K562 (cell line): ENCODE results near the gene LACTB. TPM values are rescaled to one million over a fixed set of nuclear protein-coding genes. Genes with fewer than 3 reads are reported as not detected.

Experiments used
- ARNT ChIP-seq, 2 experiments: fragments of 450-650 bp; IDR thresholded peaks; 2 replicates each; pipeline ENCODE4 v1.6.1; 2016; ENCODE audit warnings: mild to moderate bottlenecking in 1 of 2
- EP400 ChIP-seq: fragments of 450-650 bp; IDR thresholded peaks from 2 replicates; pipeline ENCODE4 v1.6.1; 2017; ENCODE audit warnings: antibody characterized with exemption, mild to moderate bottlenecking, moderate library complexity
- HDAC1 ChIP-seq, 2 experiments: fragments of 450-650 bp; IDR thresholded peaks; 2 replicates each; pipeline ENCODE4 v1.6.1; 2016 to 2017; ENCODE audit warnings: inconsistent platforms in 1 of 2, mild to moderate bottlenecking in 1 of 2, moderate library complexity in 1 of 2
- HNRNPK ChIP-seq: fragments of 200-400 bp; formaldehyde crosslinking; IDR thresholded peaks from one replicate; pipeline ENCODE4 v1.6.1; 2018; ENCODE audit warnings: mild to moderate bottlenecking, low read depth, low read length; ENCODE audit not compliant: poor library complexity, severe bottlenecking
- HNRNPUL1 ChIP-seq: fragments of 200-400 bp; formaldehyde crosslinking; IDR thresholded peaks from 2 replicates; pipeline ENCODE4 v1.6.1; 2017; ENCODE audit warnings: low read length
- KDM4B ChIP-seq, 2 experiments: fragments of 450-650 bp in 1 of 2; sonication (generic) in 1 of 2; IDR thresholded peaks; 2 replicates each; pipeline ENCODE4 v1.6.1; 2016 to 2017; ENCODE audit warnings: borderline replicate concordance in 2 of 2, antibody characterized with exemption in 1 of 2, low read depth in 1 of 2, mild to moderate bottlenecking in 1 of 2
- MAFF ChIP-seq: IDR thresholded peaks from 2 replicates; pipeline ENCODE4 v1.6.1; 2012; ENCODE audit warnings: low read length, improper control_type of control experiment
- MED1 ChIP-seq: sonication (generic); formaldehyde crosslinking; IDR thresholded peaks from 2 replicates; pipeline ENCODE4 v1.8.1; 2023; ENCODE audit warnings: missing genetic modification reagents, borderline replicate concordance
- MTA1 ChIP-seq: fragments of 450-650 bp; IDR thresholded peaks from 2 replicates; pipeline ENCODE4 v1.6.1; 2017; ENCODE audit warnings: borderline replicate concordance
- NKRF ChIP-seq: fragments of 450-650 bp; IDR thresholded peaks from 2 replicates; pipeline ENCODE4 v1.6.1; 2016; ENCODE audit warnings: borderline replicate concordance
- NR2F6 ChIP-seq: fragments of 450-650 bp; formaldehyde crosslinking; IDR thresholded peaks from 2 replicates; pipeline ENCODE4 v1.4.0; 2020; ENCODE audit warnings: mild to moderate bottlenecking
- PHF21A ChIP-seq: fragments of 450-650 bp; IDR thresholded peaks from 2 replicates; pipeline ENCODE4 v1.6.1; 2017; ENCODE audit warnings: low read depth, borderline replicate concordance
- SMARCA5 ChIP-seq: fragments of 450-650 bp; IDR thresholded peaks from 2 replicates; pipeline ENCODE4 v1.6.1; 2016
- ZBTB5 ChIP-seq: fragments of 450-650 bp; IDR thresholded peaks from 2 replicates; pipeline ENCODE4 v1.6.1; 2017; ENCODE audit warnings: antibody characterized with exemption
- ZBTB8A ChIP-seq: fragments of 450-650 bp; IDR thresholded peaks from 2 replicates; pipeline ENCODE4 v1.6.1; 2018; ENCODE audit warnings: mild to moderate bottlenecking, moderate library complexity; ENCODE audit not compliant: partially characterized antibody
- ZC3H4 ChIP-seq: sonication (generic); formaldehyde crosslinking; IDR thresholded peaks from 2 replicates; pipeline ENCODE4 v1.9.0; 2021; ENCODE audit warnings: missing genetic modification reagents, borderline replicate concordance
- ZNF830 ChIP-seq: fragments of 250-450 bp; sonication (Bioruptor Pico); IDR thresholded peaks from 2 replicates; pipeline ENCODE4 v1.5.0; 2021; ENCODE audit warnings: mild to moderate bottlenecking
- polyA plus RNA-seq, 8 experiments: library from polyadenylated mRNA; depleted of rRNA in 4 of 8; stranded (reverse) in 5 of 8; unstranded in 3 of 8; fragments of >200 nt; fragmentation: Nextera tagmentation in 2 of 8; fragmentation: Illumina TruSeq in 1 of 8; extraction: Ambion mirVana in 2 of 8; extraction: Trizol in 1 of 8; gene quantifications; 2 replicates each; pipeline versions ENCODE4 v1.2.1 to v1.2.3, GENCODE V29; 2011 to 2014; ENCODE audit warnings: inconsistent platforms in 1 of 8, missing spikeins in 1 of 8
- total RNA-seq, 7 experiments: library from RNA; depleted of rRNA in 6 of 7; stranded (reverse); fragments of >200 nt in 6 of 7; fragmentation: Illumina TruSeq in 2 of 7; extraction: Trizol in 2 of 7; gene quantifications; 2 replicates each; pipeline versions ENCODE4 v1.2.1 to v1.2.3, GENCODE V29; 2011 to 2021; ENCODE audit warnings: low replicate concordance in 1 of 7
- TF ChIP-seq, protein P1 (sequence below): fragments of 450-650 bp; IDR thresholded peaks from 2 replicates; pipeline ENCODE4 v1.6.1; 2014; ENCODE audit warnings: low read depth, mild to moderate bottlenecking, moderate library complexity, borderline replicate concordance
- TF ChIP-seq, protein P2 (sequence below), 2 experiments: fragments of 450-650 bp; conservative IDR thresholded peaks; 2 replicates each; pipeline ENCODE4 v1.6.1; 2017; ENCODE audit warnings: mild to moderate bottlenecking in 2 of 2, moderate library complexity in 2 of 2

LACTB gene
- total and polyA plus RNA-seq, 9 of the 15 experiments (the other 6 are each of a cell fraction or from before 2014, with no cell fraction given) = 3.1 to 15.5 (median 9.8) TPM

DNA sequence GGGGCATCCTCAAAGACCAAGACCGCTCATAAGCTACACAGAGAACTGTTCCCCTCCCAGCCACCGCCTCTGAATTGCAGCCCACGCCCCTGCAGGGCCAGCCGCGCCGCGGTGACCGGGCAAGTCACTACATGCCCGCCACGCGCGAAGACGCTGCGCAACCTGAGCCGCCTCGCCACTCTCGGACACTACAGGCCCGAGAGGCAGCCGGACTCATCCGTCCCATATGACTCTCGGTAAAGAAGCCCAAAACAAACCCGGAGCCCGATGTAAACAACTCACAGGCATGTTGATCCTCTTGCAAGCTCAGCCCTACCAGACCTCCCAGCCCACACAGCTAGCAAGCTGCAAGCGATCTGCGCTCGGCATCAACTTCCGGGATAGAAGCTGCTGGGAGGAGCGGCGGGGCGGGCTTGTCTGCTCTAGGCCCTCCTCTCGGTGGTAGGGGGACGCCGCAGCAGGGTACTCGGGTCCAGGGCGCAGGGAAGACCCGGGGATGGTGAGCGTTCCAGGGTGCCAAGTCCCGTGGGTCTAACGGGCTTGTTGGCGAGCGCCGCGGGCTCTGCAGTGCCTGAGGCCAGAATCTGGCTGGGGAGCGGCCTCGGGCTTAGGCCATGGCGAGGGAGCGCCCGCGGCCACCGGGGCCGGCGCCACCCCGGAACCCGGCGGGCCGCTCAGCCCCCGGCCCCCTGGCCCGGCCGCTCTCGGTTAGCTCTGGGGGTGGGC is 35.6 kb downstream of the LACTB start, which contains the start of gene RPS27L (continued):
- peak; percentile 69 to 95; a peak in 3 of 4 replicates for TF ChIP-seq HDAC1 (IDR thresholded peaks at IDR 0.05)
- TF ChIP-seq, protein P1, sequence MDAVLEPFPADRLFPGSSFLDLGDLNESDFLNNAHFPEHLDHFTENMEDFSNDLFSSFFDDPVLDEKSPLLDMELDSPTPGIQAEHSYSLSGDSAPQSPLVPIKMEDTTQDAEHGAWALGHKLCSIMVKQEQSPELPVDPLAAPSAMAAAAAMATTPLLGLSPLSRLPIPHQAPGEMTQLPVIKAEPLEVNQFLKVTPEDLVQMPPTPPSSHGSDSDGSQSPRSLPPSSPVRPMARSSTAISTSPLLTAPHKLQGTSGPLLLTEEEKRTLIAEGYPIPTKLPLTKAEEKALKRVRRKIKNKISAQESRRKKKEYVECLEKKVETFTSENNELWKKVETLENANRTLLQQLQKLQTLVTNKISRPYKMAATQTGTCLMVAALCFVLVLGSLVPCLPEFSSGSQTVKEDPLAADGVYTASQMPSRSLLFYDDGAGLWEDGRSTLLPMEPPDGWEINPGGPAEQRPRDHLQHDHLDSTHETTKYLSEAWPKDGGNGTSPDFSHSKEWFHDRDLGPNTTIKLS = peak; percentile 78; the same call in 1 of the 2 replicates
- TF ChIP-seq ARNT (IDR thresholded peaks at IDR 0.05) = peak in 1 of 2 experiments; percentile 44; a peak in 1 of 4 replicates
- peak; percentile 60; the same call in 1 of the 2 replicates for TF ChIP-seq MTA1
- TF ChIP-seq ZBTB5 = no peak
- no peak for TF ChIP-seq HNRNPK
- peak; percentile 94 for TF ChIP-seq NKRF
- no peak for TF ChIP-seq ZC3H4 (CRISPR knock-in tag)
- TF ChIP-seq, protein P2, sequence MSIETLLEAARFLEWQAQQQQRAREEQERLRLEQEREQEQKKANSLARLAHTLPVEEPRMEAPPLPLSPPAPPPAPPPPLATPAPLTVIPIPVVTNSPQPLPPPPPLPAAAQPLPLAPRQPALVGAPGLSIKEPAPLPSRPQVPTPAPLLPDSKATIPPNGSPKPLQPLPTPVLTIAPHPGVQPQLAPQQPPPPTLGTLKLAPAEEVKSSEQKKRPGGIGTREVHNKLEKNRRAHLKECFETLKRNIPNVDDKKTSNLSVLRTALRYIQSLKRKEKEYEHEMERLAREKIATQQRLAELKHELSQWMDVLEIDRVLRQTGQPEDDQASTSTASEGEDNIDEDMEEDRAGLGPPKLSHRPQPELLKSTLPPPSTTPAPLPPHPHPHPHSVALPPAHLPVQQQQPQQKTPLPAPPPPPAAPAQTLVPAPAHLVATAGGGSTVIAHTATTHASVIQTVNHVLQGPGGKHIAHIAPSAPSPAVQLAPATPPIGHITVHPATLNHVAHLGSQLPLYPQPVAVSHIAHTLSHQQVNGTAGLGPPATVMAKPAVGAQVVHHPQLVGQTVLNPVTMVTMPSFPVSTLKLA (conservative IDR thresholded peaks at IDR 0.05) = peak; percentile 95 to 98
- TF ChIP-seq HNRNPUL1 = no peak
- TF ChIP-seq MED1 = peak; percentile 32; the same call in 1 of the 2 replicates
- no peak for TF ChIP-seq MAFF
- TF ChIP-seq ZBTB8A = no peak
- TF ChIP-seq KDM4B (IDR thresholded peaks at IDR 0.05; ENCODE audit: borderline replicate concordance in 2 of 2, low read depth in 1 of 2) = 0 out of 4 replicates have a peak, but pooled peaks of 1 of the 2 experiments have one; percentile 39
- TF ChIP-seq ZNF830 = no peak
- TF ChIP-seq SMARCA5 = no peak
- peak; percentile 94 for TF ChIP-seq EP400
- TF ChIP-seq NR2F6 (CRISPR knock-in tag) = no peak
- no peak; the same call in 1 of the 2 replicates for TF ChIP-seq PHF21A
